Muscle layer of duodenum (tissue), 2 donors: ENCODE measurements around the gene RPS27L.

Experiments used
- H3K27ac ChIP-seq: one replicate; pipeline ENCODE4 v1.7.0; 2013; ENCODE audit warnings: mild to moderate bottlenecking, low read length
- H3K27me3 ChIP-seq: one replicate; pipeline ENCODE4 v1.7.0; 2013; ENCODE audit warnings: low read depth, mild to moderate bottlenecking, control low read depth, low read length
- H3K36me3 ChIP-seq, 2 donors: one replicate each; pipeline ENCODE4 v1.7.0; 2013; ENCODE audit warnings: low read length in 2 of 2, control low read depth in 1 of 2, mild to moderate bottlenecking in 1 of 2; ENCODE audit not compliant: insufficient read depth in 2 of 2, control insufficient read depth in 1 of 2
- H3K4me1 ChIP-seq, 2 donors: one replicate each; pipeline ENCODE4 v1.7.0; 2013; ENCODE audit warnings: low read length in 2 of 2, mild to moderate bottlenecking in 2 of 2, control low read depth in 1 of 2, moderate library complexity in 1 of 2; ENCODE audit not compliant: insufficient read depth in 2 of 2, control insufficient read depth in 1 of 2
- H3K4me3 ChIP-seq, 2 donors: one replicate each; pipeline ENCODE4 v1.7.0; 2013; ENCODE audit warnings: low read length in 2 of 2, low read depth in 1 of 2, mild to moderate bottlenecking in 1 of 2
- H3K9me3 ChIP-seq, 2 donors: one replicate each; pipeline ENCODE4 v1.7.0; 2013; ENCODE audit warnings: low read length in 2 of 2, control low read depth in 1 of 2, mild to moderate bottlenecking in 1 of 2; ENCODE audit not compliant: control insufficient read depth in 1 of 2
- donor health status: healthy.

The RPS27L gene

GRCh38 chr15:63185206-63185605 is 27.9 kb upstream of the RPS27L start:
- Histone ChIP-seq H3K36me3 (no peaks in the 10 kb centered on the region), H3K4me1 (no peaks in the 10 kb centered on the region), H3K9me3 (no peaks in the 10 kb centered on the region), H3K4me3 (no peak overlapping the region), H3K27me3 (no peaks in the 10 kb centered on the region), H3K27ac (no peak overlapping the region)

GRCh38 chr15:63181648-63182047 is 24.4 kb upstream of the RPS27L start:
- Histone ChIP-seq H3K4me1 (no peaks in the 10 kb centered on the region), H3K4me3 (no peak overlapping the region), H3K36me3 (no peaks in the 10 kb centered on the region), H3K9me3 (no peaks in the 10 kb centered on the region), H3K27ac (no peak overlapping the region), H3K27me3 (no peaks in the 10 kb centered on the region)

- Histone ChIP-seq H3K4me3 (no peak overlapping the region), H3K36me3 (no peaks in the 10 kb centered on the region), H3K27ac (no peak overlapping the region)
These were observed 23.5 kb upstream of the RPS27L start for GRCh38 chr15:63180746-63181145.

GRCh38 chr15:63178034-63178433 is 20.8 kb upstream of the RPS27L start:
- H3K27ac ChIP-seq: no peak overlapping the region
- no peaks in the 10 kb centered on the region for H3K4me1 ChIP-seq
- no peaks in the 10 kb centered on the region for H3K9me3 ChIP-seq
- H3K4me3 ChIP-seq: no peak overlapping the region
- H3K27me3 ChIP-seq: no peaks in the 10 kb centered on the region
- no peaks in the 10 kb centered on the region for H3K36me3 ChIP-seq

More at GRCh38 chr15:63180746-63181145, 23.5 kb upstream of the RPS27L start:
- Histone ChIP-seq H3K4me1 (no peaks in the 10 kb centered on the region), H3K27me3 (no peaks in the 10 kb centered on the region), H3K9me3 (no peaks in the 10 kb centered on the region)

- Histone ChIP-seq H3K9me3 (no peaks in the 10 kb centered on the region), H3K4me3 (no peak overlapping the region), H3K4me1 (no peaks in the 10 kb centered on the region)
These were observed 19.0 kb upstream of the RPS27L start for GRCh38 chr15:63176302-63176701.

GRCh38 chr15:63172851-63173451 is 15.7 kb upstream of the RPS27L start:
- no peak overlapping the region for H3K27ac ChIP-seq

More at GRCh38 chr15:63176302-63176701, 19.0 kb upstream of the RPS27L start:
- no peak overlapping the region for H3K27ac ChIP-seq
- no peaks in the 10 kb centered on the region for H3K27me3 ChIP-seq
- no peaks in the 10 kb centered on the region for H3K36me3 ChIP-seq

GRCh38 chr15:63172376-63172775 is 15.1 kb upstream of the RPS27L start:
- no peaks in the 10 kb centered on the region for H3K27me3 ChIP-seq
- H3K4me3 ChIP-seq: no peak overlapping the region
- no peaks in the 10 kb centered on the region for H3K4me1 ChIP-seq
- H3K36me3 ChIP-seq: no peaks in the 10 kb centered on the region
- H3K9me3 ChIP-seq: no peaks in the 10 kb centered on the region
- no peak overlapping the region for H3K27ac ChIP-seq

More at GRCh38 chr15:63172851-63173451, 15.7 kb upstream of the RPS27L start:
- H3K4me1 ChIP-seq: no peaks in the 10 kb centered on the region
- H3K9me3 ChIP-seq: no peaks in the 10 kb centered on the region
- no peaks in the 10 kb centered on the region for H3K27me3 ChIP-seq
- H3K4me3 ChIP-seq: no peak overlapping the region
- H3K36me3 ChIP-seq: no peaks in the 10 kb centered on the region

GRCh38 chr15:63169788-63170187 is 12.5 kb upstream of the RPS27L start:
- H3K27me3 ChIP-seq: no peaks in the 10 kb centered on the region
- H3K27ac ChIP-seq: no peak overlapping the region
- no peak overlapping the region for H3K4me3 ChIP-seq
- H3K36me3 ChIP-seq: no peaks in the 10 kb centered on the region
- no peaks in the 10 kb centered on the region for H3K9me3 ChIP-seq
- H3K4me1 ChIP-seq: no peaks in the 10 kb centered on the region

- Histone ChIP-seq H3K27ac (no peak overlapping the region), H3K4me1 (no peaks in the 10 kb centered on the region), H3K36me3 (no peaks in the 10 kb centered on the region), H3K27me3 (no peaks in the 10 kb centered on the region), H3K9me3 (no peaks in the 10 kb centered on the region), H3K4me3 (no peak overlapping the region)
These were observed 8.9 kb upstream of the RPS27L start for GRCh38 chr15:63166219-63166618.

- H3K36me3 ChIP-seq: no peaks in the 10 kb centered on the region
- H3K27ac ChIP-seq: no peak overlapping the region
- no peak overlapping the region for H3K4me3 ChIP-seq
- H3K9me3 ChIP-seq: no peaks in the 10 kb centered on the region
- H3K27me3 ChIP-seq: no peaks in the 10 kb centered on the region
- no peaks in the 10 kb centered on the region for H3K4me1 ChIP-seq
These were observed 8.0 kb upstream of the RPS27L start for GRCh38 chr15:63165166-63165859.

- H3K4me3 ChIP-seq: no peak overlapping the region
- no peaks in the 10 kb centered on the region for H3K9me3 ChIP-seq
- H3K27me3 ChIP-seq: no peaks in the 10 kb centered on the region
- H3K4me1 ChIP-seq: no peaks in the 10 kb centered on the region
- H3K27ac ChIP-seq: no peak overlapping the region
- H3K36me3 ChIP-seq: no peaks in the 10 kb centered on the region
These were observed 5.9 kb upstream of the RPS27L start for GRCh38 chr15:63163217-63163616.

GRCh38 chr15:63160638-63161037 is 3.4 kb upstream of the RPS27L start:
- Histone ChIP-seq H3K27ac (no peak overlapping the region), H3K4me1 (peaks cover 0 to 4% of the 10 kb centered on the region in 2 donors), H3K27me3 (no peaks in the 10 kb centered on the region), H3K36me3 (peaks cover under 1 to 7% of the 10 kb centered on the region in 2 donors), H3K9me3 (no peaks in the 10 kb centered on the region), H3K4me3 (no peak overlapping the region)
